ENCODE data around the gene ZAP70. TPM values are rescaled to one million over a fixed set of nuclear protein-coding genes. Genes with fewer than 3 reads are reported as not detected.

The ZAP70 gene
- total and polyA plus RNA-seq, 10 donors: 35.2 to 96.1 (median 62.2) TPM

DNA sequence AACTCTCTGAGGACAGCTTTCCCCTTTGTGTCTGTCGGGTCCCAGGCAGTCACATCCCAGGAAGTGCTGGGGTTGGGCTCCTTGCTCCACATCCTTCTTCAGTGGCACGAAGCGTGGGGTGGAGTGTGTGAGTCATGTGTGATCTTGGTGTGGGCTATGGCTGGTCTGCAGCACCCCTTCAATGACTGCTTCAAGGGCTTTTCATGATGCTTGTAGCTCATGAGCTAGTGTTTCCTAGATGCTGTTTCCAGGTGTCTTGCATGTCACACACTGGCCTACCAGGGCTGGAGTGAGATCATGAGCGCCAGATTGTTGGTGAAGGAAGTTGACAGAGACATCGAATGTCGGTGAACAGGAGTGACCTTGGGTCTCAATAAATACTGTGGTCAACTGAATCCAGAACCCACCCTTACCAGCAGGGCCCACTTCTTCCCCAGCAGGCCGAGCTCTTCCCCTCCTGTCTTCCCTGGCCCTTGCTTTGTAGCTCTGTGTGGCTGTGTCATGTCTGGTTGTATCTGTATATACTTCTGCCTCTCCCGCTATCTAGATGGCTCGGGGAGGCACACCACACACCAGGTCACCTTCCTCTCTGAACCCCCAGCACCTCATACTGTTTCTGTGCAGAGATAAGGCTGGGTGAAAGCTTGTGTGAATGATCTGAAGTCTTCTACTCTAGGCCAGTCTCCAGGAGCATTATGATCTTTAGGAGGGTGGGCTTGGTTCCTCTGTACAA is 40.0 kb upstream of the ZAP70 start:
- 58 to 77% (median 75%) methylated on average over 9 of the region's 9 CpGs for WGBS, 5 donors

DNA sequence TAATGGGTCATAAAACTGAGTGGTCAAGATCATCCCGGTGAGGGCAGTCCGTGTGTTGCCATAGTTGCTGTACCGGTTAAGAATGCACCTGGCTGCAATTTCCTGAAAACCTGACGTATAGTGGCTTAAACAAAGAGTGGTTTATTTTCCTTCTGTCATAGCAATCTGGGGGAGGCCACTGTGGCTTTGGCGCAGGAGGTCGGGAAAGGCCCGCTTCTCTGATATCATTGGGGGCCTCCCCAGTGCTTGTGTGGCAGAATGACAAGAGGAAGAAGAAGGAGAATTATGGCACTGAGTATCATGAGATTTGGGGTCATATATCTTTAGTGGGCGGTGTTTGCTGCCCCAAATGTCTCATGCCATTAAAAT is 39.5 kb upstream of the ZAP70 start:
- 33 to 55% (median 47%) methylated on average over 6 to 8 of the region's 8 CpGs for WGBS, 5 donors
- H3K4me3 ChIP-seq: no peak overlapping the region
- no peak overlapping the region for H3K27ac ChIP-seq
- no peaks in the 10 kb centered on the region for H3K36me3 ChIP-seq
- no peaks in the 10 kb centered on the region for H3K27me3 ChIP-seq (replicated peaks in 1 of 7)
- H3K4me1 ChIP-seq: no peaks in the 10 kb centered on the region
- no peaks in the 10 kb centered on the region for H3K9me3 ChIP-seq
- intact Hi-C loops (cut with DNase I; ENCODE audit: low total_unique reads): no loop called here
- no peak for DNase-seq
- no peak for TF ChIP-seq POLR2AphosphoS5 (IDR thresholded peaks at IDR 0.05)
- TF ChIP-seq POLR2A (IDR thresholded peaks at IDR 0.05): no peak
- TF ChIP-seq, protein P1, sequence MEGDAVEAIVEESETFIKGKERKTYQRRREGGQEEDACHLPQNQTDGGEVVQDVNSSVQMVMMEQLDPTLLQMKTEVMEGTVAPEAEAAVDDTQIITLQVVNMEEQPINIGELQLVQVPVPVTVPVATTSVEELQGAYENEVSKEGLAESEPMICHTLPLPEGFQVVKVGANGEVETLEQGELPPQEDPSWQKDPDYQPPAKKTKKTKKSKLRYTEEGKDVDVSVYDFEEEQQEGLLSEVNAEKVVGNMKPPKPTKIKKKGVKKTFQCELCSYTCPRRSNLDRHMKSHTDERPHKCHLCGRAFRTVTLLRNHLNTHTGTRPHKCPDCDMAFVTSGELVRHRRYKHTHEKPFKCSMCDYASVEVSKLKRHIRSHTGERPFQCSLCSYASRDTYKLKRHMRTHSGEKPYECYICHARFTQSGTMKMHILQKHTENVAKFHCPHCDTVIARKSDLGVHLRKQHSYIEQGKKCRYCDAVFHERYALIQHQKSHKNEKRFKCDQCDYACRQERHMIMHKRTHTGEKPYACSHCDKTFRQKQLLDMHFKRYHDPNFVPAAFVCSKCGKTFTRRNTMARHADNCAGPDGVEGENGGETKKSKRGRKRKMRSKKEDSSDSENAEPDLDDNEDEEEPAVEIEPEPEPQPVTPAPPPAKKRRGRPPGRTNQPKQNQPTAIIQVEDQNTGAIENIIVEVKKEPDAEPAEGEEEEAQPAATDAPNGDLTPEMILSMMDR (IDR thresholded peaks at IDR 0.05 in 8 of 11, conservative IDR thresholded peaks at IDR 0.05 in 3 of 11): no peak

More for the DNA sequence above, 40.0 kb upstream of the ZAP70 start:
- H3K9me3 ChIP-seq: no peaks in the 10 kb centered on the region
- no peak for DNase-seq
- H3K36me3 ChIP-seq: no peaks in the 10 kb centered on the region
- H3K27ac ChIP-seq: no peak overlapping the region
- no peak overlapping the region for H3K4me3 ChIP-seq
- no peaks in the 10 kb centered on the region for H3K4me1 ChIP-seq
- intact Hi-C loops (cut with DNase I; ENCODE audit: low total_unique reads): no loop called here
- no peak for TF ChIP-seq POLR2AphosphoS5 (IDR thresholded peaks at IDR 0.05)
- TF ChIP-seq, protein P1 (IDR thresholded peaks at IDR 0.05 in 8 of 11, conservative IDR thresholded peaks at IDR 0.05 in 3 of 11): no peak
- H3K27me3 ChIP-seq (replicated peaks in 1 of 7): no peaks in the 10 kb centered on the region

DNA sequence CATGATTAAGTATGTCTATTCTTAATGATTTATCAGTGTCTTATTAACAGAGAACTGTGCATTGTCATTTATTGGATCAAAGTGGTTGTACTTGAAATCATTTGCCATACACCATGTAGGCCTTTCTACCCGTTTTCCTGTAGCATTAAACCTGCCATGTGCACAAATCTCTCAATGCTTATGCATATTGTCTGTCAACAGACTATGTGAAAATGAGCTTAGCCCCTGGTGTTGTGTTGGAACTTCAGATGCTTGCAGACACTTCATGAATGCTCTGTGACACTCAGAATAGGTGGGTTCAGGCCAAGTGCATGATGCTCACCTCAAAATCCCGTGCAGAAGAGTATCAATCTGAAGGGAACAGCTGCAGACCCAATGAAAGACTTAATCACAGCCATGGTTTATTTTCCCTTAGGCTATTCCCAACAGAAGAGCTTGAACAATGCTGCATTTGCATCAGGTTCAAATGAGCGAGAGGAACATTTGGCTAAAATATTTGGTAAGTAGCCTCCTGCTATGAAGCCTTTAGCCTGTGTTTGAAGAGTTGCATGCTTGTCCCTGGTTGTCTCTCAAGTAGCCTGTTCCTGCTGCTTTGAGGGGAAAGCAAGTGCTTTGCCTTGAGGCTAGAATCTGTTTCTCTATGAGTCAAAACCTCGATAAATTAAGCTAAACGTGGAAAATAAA is 37.8 kb upstream of the ZAP70 start:
- Histone ChIP-seq H3K36me3 (no peaks in the 10 kb centered on the region), H3K27me3 (replicated peaks in 1 of 7) (no peaks in the 10 kb centered on the region), H3K4me3 (no peak overlapping the region), H3K9me3 (peaks cover 0 to 3% (median 0%) of the 10 kb centered on the region in 8 donors), H3K27ac (no peak overlapping the region), H3K4me1 (no peaks in the 10 kb centered on the region)
- DNase-seq: no peak
- WGBS, 5 donors: 78 to 88% (median 86%) methylated on average over 5 of the region's 5 CpGs
- TF ChIP-seq, protein P1 (IDR thresholded peaks at IDR 0.05 in 8 of 11, conservative IDR thresholded peaks at IDR 0.05 in 3 of 11): no peak
- TF ChIP-seq POLR2A (IDR thresholded peaks at IDR 0.05) (no peak), POLR2AphosphoS5 (IDR thresholded peaks at IDR 0.05) (no peak)
- intact Hi-C loops (cut with DNase I; ENCODE audit: low total_unique reads): no loop called here

DNA sequence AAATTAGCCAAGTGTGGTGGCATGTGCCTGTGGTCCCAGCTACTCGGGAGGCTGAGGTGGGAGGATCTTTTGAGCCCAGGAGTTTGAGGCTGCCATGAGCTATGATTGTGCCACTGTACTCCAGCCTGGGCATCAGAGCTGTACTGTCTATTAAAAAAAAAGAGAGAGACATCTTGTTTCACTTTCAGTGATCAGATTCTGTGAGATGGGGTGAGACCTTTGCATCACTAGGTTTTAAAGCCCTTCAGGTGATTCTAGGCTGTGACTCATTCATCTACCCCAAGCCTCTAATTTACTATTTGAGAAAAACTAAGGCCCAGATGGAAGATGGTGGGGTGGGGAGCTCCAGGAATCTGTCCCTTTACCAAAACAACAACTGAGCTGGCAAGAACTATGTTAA is 36.8 kb upstream of the ZAP70 start:
- no peaks in the 10 kb centered on the region for H3K4me1 ChIP-seq
- no peak overlapping the region for H3K4me3 ChIP-seq
- intact Hi-C loops (cut with DNase I; ENCODE audit: low total_unique reads): no loop called here
- H3K36me3 ChIP-seq: no peaks in the 10 kb centered on the region
- TF ChIP-seq, protein P1 (IDR thresholded peaks at IDR 0.05 in 8 of 11, conservative IDR thresholded peaks at IDR 0.05 in 3 of 11): no peak
- TF ChIP-seq POLR2AphosphoS5 (IDR thresholded peaks at IDR 0.05) (no peak), POLR2A (IDR thresholded peaks at IDR 0.05) (no peak)
- no peaks in the 10 kb centered on the region for H3K27me3 ChIP-seq (replicated peaks in 1 of 7)
- DNase-seq: no peak
- WGBS, 5 donors: 83 to 100% (median 100%) methylated on average over 1 of the region's 1 CpG
- peaks cover 0 to 3% (median 0%) of the 10 kb centered on the region in 8 donors for H3K9me3 ChIP-seq
- no peak overlapping the region for H3K27ac ChIP-seq

All from spleen (tissue), 11 donors.